ENCODE results near the gene MYCN. TPM values are rescaled to one million over a fixed set of nuclear protein-coding genes. Genes with fewer than 3 reads are reported as not detected.

The MYCN gene
- total and polyA plus RNA-seq, 2 donors (not counting 1 experiment from before 2014, with no cell fraction given), result not detected

- Histone ChIP-seq H3K27me3 (ENCODE audit: control insufficient read depth, insufficient read depth, low read length) (no peaks in the 10 kb centered on the region), H3K9ac (ENCODE audit: insufficient read depth, low read length) (no peak overlapping the region), H3K27ac (ENCODE audit: insufficient read depth, low read length) (no peak overlapping the region), H3K36me3 (ENCODE audit: control insufficient read depth, insufficient read depth, low read length) (no peaks in the 10 kb centered on the region), H3K79me2 (ENCODE audit: control insufficient read depth, insufficient read depth, low read length) (no peaks in the 10 kb centered on the region), H3K4me3 (replicated peaks in 1 of 4; ENCODE audit: control extremely low read depth in 1 of 4, insufficient read depth in 1 of 4, low read depth in 3 of 4, low read length in 4 of 4) (no peak overlapping the region), H2AFZ (ENCODE audit: low read length) (no peak overlapping the region), H3K4me1 (ENCODE audit: control insufficient read depth, extremely low read depth, insufficient read depth, low read length) (no peaks in the 10 kb centered on the region), H4K20me1 (ENCODE audit: control insufficient read depth, extremely low read depth, insufficient read depth, low read length) (no peaks in the 10 kb centered on the region), H3K4me2 (ENCODE audit: extremely low read depth, insufficient read depth, low read length) (no peak overlapping the region), H3K9me3 (ENCODE audit: control insufficient read depth, insufficient read depth, low read depth, low read length) (no peaks in the 10 kb centered on the region)
- no peak for DNase-seq (ENCODE audit: low read depth in 2 of 2)
- no peak for TF ChIP-seq EZH2 (IDR thresholded peaks at IDR 0.05; ENCODE audit: low read length, missing control alignments)
- TF ChIP-seq CTCF (conservative IDR thresholded peaks at IDR 0.05 in 1 of 2, IDR thresholded peaks at IDR 0.05 in 1 of 2; ENCODE audit: low read depth in 1 of 2, low read length in 2 of 2), result no peak
Measured at GRCh38 chr2:15907461-15908324, 32.7 kb upstream of the MYCN start.

GRCh38 chr2:15908371-15908770 lies 32.0 kb upstream of the MYCN start:
- Histone ChIP-seq H4K20me1 (ENCODE audit: control insufficient read depth, extremely low read depth, insufficient read depth, low read length) (no peaks in the 10 kb centered on the region), H3K9me3 (ENCODE audit: control insufficient read depth, insufficient read depth, low read depth, low read length) (no peaks in the 10 kb centered on the region), H3K4me3 (replicated peaks in 1 of 4; ENCODE audit: control extremely low read depth in 1 of 4, insufficient read depth in 1 of 4, low read depth in 3 of 4, low read length in 4 of 4) (no peak overlapping the region), H3K36me3 (ENCODE audit: control insufficient read depth, insufficient read depth, low read length) (no peaks in the 10 kb centered on the region), H3K27ac (ENCODE audit: insufficient read depth, low read length) (no peak overlapping the region), H3K4me2 (ENCODE audit: extremely low read depth, insufficient read depth, low read length) (no peak overlapping the region), H2AFZ (ENCODE audit: low read length) (no peak overlapping the region), H3K79me2 (ENCODE audit: control insufficient read depth, insufficient read depth, low read length) (no peaks in the 10 kb centered on the region), H3K27me3 (ENCODE audit: control insufficient read depth, insufficient read depth, low read length) (no peaks in the 10 kb centered on the region), H3K9ac (ENCODE audit: insufficient read depth, low read length) (no peak overlapping the region), H3K4me1 (ENCODE audit: control insufficient read depth, extremely low read depth, insufficient read depth, low read length) (no peaks in the 10 kb centered on the region)
- TF ChIP-seq CTCF (conservative IDR thresholded peaks at IDR 0.05 in 1 of 2, IDR thresholded peaks at IDR 0.05 in 1 of 2; ENCODE audit: low read depth in 1 of 2, low read length in 2 of 2), result no peak
- no peak for TF ChIP-seq EZH2 (IDR thresholded peaks at IDR 0.05; ENCODE audit: low read length, missing control alignments)
- DNase-seq (ENCODE audit: low read depth in 2 of 2), result no peak

- H4K20me1 ChIP-seq (ENCODE audit: control insufficient read depth, extremely low read depth, insufficient read depth, low read length), result no peaks in the 10 kb centered on the region
- no peaks in the 10 kb centered on the region for H3K4me1 ChIP-seq (ENCODE audit: control insufficient read depth, extremely low read depth, insufficient read depth, low read length)
- H3K4me2 ChIP-seq (ENCODE audit: extremely low read depth, insufficient read depth, low read length), result no peak overlapping the region
- H3K9me3 ChIP-seq (ENCODE audit: control insufficient read depth, insufficient read depth, low read depth, low read length), result no peaks in the 10 kb centered on the region
- no peak overlapping the region for H3K4me3 ChIP-seq (replicated peaks in 1 of 4; ENCODE audit: control extremely low read depth in 1 of 4, insufficient read depth in 1 of 4, low read depth in 3 of 4, low read length in 4 of 4)
- no peaks in the 10 kb centered on the region for H3K79me2 ChIP-seq (ENCODE audit: control insufficient read depth, insufficient read depth, low read length)
- H3K27ac ChIP-seq (ENCODE audit: insufficient read depth, low read length), result no peak overlapping the region
- H2AFZ ChIP-seq (ENCODE audit: low read length), result no peak overlapping the region
- TF ChIP-seq EZH2 (IDR thresholded peaks at IDR 0.05; ENCODE audit: low read length, missing control alignments), result no peak
- no peak for TF ChIP-seq CTCF (conservative IDR thresholded peaks at IDR 0.05 in 1 of 2, IDR thresholded peaks at IDR 0.05 in 1 of 2; ENCODE audit: low read depth in 1 of 2, low read length in 2 of 2)
- H3K27me3 ChIP-seq (ENCODE audit: control insufficient read depth, insufficient read depth, low read length), result no peaks in the 10 kb centered on the region
- no peak overlapping the region for H3K9ac ChIP-seq (ENCODE audit: insufficient read depth, low read length)
- no peaks in the 10 kb centered on the region for H3K36me3 ChIP-seq (ENCODE audit: control insufficient read depth, insufficient read depth, low read length)
- no peak for DNase-seq (ENCODE audit: low read depth in 2 of 2)
Measured at GRCh38 chr2:15909157-15909556, 31.2 kb upstream of the MYCN start.

All from fibroblast of lung (primary cell).